GM19397 (cell line): ENCODE measurements around the gene PLEKHG4B.
"Not testable (repeated sequence)": the region's sequence is repeated elsewhere in the genome, so short reads cannot be mapped to it uniquely, and the experiment has no call there.

ENCODE experiments used
- ATAC-seq: cut with Tn5 transposase; IDR thresholded peaks from one replicate; pipeline ENCODE4 v1.9.1; 2021; ENCODE audit warnings: mild to moderate bottlenecking, moderate library complexity; ENCODE audit not compliant: unreplicated experiment

Gene PLEKHG4B

DNA sequence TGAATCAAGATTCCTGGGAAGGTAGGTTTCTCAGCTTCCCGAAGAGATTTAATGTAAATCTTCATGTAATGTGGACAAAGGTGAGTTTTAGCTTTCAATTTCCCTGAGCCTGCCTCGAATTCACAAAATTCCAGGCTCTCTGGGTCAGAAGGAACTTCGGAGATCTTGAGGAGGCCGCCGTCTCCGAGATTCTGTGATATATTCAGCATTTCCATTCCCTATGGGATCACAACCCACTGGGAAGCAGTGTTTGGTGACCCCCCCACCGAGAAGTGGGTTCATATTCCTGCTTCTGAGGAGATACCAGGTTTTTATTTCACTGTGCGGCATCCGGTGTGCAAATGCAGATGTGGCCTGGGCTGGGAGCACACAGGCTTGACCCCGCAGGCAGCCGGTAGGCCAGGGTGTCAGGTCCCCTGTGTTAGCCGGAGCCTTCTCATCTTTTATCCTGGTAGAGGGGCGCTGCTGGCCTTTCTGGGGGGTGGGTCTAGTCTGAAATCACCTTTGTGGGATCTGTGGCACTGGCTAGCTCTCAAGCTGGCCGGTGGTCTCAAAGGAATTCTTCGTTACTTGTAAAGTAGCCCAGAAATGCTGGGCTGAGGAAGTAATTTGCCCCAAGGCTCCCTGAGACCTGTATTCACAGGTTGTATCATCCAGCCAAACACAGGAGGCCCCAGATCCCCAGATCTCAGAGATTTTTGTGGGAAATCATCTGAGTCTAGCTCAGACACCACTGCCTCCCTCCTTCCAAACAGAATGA is 1.4 kb downstream of the PLEKHG4B start:
- no peak for ATAC-seq

DNA sequence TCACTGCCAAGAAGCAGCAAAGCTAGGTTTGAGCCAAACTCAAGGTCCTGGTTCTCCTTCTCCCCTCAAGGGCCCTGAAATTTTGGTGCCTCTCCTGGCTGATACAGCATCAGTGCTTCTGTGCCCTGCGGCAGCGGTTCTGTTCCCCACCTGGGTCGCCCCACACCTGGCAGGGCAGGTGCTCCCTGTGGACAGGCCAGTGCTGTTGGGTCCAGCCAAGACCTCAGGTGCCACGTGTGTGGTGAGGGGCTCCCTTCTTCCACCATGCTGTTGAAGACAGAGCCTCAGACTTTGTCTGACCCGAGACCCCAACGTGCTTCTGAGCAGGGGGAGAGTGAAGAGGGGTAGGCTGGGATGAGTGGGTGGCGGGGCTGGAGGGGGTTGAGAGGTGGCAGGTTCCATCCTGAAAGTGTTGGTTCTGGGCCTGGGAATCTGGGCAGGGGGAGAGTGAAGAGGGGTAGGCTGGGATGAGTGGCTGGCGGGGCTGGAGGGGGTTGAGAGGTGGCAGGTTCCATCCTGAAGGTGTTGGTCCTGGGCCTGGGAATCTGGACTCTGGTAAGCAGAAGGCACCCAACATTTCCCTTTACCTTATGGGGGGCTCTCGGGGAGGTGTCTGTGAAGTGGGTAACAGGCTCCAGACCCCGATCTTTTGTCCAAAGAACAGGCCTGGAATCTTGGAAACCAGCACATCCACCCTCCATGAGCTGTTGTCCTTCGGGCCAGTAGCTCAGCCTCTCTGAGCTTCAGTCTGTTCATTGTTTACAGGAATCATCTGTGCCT is 2.3 kb downstream of the PLEKHG4B start:
- no peak for ATAC-seq

DNA sequence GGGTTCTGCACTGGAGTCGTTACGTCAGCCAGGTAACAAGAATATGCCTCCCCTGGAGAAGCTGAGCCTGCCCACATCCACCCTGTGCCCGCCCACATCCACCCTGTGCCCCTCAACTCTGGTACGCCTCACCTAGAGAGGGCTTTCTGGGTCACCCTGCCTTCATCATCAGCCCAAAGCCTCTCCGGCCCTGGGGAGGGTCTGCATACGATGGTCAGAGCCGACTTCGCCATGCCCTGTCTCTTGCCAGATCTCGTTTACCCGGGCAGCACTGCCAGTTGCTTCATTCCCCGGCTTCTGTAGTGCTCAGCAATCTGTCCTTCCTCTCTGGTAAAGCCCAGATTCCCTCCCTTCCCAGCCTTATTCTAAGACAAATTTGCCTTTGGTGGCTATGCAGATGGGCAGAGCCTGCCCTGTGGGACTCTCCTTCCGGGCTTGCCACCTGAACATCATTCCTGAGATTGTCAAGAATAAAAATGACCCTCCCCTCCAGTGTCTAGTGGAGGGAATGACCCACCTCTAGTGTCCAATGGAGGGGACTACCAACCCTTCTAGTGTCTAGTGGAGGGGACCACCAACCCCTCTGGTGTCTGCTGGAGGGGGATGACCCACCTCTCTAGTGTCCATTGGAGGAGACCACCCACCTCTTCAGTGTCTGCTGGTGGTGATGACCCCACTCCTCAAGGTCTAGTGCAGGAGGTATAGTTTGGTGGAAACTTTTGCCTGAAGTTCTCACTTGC is 3.4 kb downstream of the PLEKHG4B start:
- no peak for ATAC-seq

DNA sequence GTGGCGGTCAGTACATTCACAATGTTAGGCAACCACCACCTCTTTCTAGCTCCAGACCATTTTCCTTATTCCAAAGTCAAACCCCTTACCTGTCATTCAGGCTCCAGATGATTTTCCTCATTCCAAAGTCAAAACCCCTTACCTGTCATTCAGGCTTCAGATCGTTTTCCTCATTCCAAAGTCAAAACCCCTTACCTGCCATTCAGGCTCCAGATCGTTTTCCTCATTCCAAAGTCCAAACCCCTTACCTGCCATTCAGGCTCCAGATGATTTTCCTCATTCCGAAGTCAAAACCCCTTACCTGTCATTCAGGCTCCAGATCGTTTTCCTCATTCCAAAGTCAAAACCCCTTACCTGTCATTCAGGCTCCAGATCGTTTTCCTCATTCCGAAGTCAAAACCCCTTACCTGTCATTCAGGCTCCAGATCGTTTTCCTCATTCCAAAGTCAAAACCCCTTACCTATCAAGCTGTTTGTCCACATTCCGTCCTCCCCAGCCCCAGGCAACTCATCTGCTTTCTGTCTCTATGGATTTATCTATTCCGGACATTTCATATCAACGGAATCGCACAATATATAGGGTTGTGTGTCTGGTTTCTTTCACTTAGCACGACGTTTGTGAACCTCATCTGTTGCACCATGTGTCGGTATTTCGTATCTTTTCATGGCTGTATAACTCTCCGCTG is 5.2 kb downstream of the PLEKHG4B start:
- ATAC-seq, result no peak

DNA sequence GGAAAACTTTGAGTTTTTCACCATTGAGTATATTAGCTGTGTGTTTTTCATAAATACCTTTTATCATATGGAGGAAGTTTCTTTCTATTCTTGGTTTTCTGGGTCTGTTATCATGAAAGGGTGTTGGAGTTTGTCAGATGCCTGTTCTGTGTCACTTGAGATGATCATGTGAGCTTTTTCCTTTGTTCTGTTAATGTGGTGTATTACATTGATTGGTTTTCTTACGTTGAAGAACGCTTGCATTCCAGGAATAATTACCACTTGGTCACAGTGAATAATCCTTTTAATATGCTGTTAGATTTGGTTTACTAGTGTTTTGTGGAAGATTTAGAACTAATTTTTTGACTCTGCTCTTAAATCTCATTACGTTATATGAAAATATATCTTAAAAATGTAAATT is 7.8 kb downstream of the PLEKHG4B start:
- ATAC-seq, result no peak

DNA sequence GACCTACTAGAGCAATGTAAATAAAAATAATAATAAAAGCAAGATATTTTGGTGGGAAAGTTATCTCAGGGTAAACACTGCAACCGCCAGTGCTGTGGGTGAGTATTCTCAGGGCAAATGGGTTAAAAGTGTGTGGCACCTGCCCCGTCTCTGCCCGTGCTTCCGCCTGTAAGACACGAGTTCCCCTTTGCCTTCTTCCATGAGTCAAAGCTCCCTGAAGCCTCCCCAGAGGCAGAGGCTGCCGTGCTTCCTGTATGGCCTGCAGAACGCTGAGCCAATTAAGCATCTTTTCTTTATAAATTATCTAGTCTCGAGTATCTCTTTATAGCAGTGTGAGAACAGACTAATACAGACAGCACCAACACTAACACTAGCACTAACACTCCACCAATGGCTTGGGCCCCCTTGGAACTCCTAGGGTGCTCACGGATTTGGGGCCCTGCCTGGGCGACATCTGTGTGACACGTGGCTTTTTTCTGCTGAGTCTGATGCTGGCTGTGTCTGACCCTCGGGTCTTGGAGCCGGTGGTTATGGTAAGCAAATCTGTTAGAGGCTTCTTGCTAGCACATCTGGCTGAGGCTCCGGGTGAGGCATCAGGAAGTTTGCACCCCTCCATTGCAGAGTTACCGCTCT is 10.6 kb downstream of the PLEKHG4B start:
- no peak for ATAC-seq

DNA sequence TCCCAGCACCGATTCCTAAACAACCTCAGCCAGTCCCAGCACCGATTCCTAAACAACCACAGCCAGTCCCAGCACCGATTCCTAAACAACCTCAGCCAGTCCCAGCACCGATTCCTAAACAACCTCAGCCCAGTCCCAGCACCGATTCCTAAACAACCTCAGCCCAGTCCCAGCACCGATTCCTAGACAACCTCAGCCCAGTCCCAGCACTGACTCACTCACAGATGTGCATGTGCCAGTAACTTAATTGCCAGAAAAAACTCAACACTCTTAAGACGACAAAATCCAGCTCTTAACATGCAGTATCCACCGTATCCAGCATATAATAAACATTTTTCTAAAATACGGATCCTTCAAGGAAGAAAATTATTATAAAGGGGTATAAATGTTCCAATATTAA is 12.1 kb downstream of the PLEKHG4B start:
- not testable (repeated sequence) for ATAC-seq

DNA sequence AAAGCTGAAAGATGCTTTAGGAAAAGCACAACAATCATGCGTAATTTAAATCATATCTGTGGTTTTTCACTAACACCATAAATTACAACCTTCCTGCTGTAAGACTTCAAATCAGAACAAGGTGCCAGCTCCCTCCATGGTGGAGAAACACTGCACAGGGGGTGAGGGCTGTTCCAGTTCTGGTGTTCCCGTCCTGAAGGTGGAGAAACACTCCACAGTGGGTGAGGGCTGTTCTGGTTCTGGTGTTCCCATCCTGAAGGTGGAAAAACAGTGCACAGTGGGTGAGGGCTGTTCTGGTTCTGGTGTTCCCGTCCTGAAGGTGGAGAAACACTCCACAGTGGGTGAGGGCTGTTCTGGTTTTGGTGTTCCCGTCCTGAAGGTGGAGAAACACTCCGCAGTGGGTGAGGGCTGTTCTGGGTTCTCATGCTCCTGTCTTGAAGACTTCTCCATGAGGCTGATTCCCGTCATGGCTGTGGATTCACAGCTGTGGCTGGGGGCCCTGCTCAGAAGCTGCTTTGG is 12.9 kb downstream of the PLEKHG4B start:
- no peak for ATAC-seq

DNA sequence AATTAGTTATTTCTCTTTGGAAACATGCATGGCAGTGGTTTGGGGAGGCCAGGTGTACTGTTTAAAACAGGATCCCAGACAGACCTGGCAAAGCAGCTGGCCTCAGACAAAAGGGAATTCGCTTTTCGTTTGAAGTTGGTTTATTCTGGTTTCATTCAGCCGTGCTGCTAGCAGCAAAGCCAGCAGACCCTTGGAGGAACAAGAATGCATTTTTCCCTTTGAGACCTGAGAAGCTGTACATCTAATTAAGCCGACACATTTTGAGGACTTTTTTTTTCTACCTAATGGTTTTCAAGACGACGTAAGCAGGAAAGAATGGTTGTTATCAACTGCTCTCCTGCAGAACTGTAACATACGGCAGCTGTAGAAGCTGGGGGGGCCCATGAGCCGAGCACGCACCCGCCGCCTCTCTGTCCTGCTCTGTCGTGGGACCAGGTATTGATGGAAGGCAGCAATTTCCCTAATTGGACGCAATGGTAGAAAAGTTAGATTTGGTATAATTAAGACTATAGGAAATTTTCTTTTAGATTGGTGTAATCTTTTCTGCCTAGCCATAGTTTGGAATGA is 13.6 kb downstream of the PLEKHG4B start:
- no peak for ATAC-seq

DNA sequence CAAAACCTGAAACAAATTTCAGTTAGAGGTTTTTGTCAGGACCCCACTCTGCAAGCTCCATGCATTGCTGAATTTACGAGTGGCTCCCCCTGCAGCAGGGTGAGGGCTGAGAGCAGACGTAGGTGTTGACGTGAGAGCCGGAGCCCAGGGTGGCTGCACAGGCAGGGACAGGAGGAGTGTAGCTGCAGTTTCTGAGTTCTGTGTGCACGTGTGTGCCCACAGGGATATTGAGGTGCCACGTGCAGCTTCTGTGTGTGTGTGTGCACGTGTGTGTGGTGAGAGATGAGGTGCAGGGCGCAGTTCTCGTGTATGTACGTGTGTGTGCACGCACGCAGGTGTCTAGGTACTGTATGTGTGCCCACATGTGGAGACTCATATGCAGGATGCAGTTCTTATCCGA is 14.6 kb downstream of the PLEKHG4B start:
- ATAC-seq, result no peak

DNA sequence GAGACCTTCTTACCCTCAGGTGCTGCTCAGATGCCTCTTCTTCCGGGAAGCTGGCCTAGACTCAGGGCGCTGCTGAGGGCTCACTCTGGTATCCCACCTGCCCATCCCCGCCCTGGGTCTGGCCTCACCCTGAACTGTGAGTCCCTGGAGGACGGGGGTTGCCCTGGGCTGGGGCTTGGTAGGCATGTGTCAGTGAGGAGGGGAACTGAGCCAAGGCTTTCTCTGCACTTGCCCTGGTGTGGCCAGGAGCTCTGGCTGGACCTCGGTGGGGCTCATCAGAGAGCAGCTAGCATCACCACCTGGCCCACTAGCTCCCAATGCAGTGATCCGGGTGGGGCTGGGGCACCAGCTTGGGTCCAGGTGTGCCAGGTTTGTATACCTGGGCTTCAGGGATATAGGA is 15.6 kb downstream of the PLEKHG4B start:
- no peak for ATAC-seq

DNA sequence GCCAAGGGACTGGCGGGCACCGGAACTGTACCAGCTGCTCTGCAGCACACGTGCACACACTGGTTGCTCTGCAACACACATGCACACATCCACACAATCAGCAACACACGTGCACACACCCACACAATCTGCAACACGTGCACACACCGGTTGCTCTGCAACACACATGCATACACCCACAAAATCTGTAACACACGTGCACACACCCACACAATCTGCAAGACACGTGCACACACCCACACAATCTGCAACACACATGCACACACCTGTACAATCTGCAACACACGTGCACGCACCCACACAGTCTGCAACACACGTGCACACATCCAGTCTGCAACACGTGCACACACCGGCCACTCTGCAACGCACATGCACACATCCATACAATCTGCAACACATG is 17.9 kb downstream of the PLEKHG4B start:
- no peak for ATAC-seq

DNA sequence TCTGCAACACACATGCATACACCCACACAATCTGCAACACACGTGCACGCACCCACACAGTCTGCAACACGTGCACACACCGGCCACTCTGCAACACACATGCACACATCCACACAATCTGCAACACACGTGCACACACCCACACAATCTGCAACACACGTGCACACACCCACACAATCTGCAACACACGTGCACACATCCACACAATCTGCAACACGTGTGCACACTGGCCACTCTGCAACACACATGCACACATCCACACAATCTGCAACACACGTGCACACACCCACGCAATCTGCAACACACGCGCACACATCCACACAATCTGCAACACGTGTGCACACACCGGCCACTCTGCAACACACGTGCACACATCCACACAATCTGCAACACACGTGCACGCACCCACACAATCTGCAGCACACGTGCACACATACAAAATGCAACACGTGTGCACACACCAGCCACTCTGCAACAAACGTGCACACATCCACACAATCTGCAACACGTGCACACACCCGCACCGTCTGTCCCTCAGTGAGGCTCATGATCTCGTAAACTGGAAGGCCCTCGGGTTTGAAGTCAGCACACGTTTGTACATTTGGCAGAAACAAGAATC is 18.4 kb downstream of the PLEKHG4B start:
- ATAC-seq, result no peak

DNA sequence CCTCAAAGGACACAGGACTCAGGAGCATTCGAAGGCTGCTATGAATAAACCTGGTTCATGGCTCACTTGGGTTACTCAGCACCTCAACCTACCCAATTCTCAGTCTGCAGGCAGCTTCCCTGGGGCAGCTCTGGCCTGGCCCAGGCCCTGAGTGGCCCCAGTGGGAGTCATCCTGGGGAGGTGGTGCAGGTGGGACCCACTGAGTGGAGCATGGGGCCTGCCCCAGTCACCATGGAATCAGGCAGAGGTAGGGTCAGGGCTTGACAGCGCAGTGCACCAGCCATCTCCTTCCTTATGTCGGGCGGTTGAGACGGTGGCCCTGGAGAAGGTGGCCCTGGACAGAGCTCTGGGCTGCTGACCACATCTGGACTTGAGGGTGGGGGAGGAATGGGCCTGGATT is 19.2 kb downstream of the PLEKHG4B start:
- no peak for ATAC-seq

DNA sequence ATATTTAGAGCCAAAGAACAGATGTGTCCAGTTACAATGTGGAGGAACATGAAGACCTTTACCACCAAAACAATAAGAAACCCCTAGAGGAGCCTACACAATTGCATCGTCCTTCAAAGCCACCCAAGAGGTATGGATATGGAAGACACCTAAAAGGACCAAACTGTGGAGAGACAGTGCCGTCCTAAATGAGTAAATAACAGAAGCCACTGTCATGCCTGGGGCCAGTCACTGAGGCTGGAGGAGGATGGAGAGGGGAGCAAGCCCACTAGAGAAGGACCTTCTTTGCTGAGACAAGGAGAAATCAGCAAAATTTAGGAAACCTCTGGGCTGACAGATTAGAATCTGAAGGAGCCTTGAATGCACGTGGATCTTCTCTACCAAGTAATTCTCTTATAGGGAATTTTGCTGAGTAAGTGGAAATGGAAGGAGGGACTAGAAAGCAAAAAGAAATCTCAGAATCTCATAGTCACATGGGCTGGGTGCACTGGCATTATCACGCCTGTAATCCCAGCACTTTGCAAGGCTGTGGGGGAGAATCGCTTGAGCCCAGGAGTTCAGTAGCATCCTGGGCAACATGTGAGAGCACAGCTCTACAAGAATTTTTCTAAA is 27.6 kb downstream of the PLEKHG4B start:
- no peak for ATAC-seq

DNA sequence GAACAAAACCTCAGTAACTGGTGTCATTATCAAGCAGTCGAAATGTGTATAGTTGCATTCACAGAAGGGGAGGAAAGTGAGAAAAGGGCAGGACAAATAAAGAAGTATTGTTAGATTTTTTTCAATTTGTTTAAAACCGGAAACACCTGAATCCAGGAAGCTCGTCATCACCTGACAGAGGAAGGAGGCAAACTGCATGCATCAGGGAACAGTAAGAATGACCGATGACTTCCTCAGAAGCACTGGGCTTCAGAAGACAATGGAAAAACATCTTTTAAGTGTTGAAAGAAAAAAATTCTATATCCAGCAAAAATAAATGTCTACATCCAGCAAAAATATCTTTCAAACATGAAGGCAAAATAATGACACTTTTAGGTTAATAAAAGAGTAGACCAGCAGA is 29.5 kb downstream of the PLEKHG4B start:
- no peak for ATAC-seq

DNA sequence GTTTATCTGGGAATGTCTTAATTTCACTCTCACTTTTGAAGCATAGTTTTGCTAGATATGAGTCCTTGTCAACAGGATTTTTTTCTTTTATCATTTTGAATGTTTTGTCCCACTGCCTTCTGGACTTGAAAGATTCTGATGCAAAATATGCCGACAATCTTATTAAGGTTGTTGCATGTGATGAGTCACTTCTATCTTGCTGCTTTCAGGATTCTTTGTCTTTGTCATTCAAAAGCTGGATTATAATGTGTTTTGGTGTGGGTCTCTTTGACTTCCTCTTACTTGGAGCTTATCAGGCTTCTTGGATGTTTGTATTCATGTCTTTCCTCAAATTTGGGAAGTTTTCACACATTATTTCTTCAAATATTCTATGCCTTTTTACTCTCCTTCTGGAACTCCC is 33.8 kb downstream of the PLEKHG4B start:
- ATAC-seq, result no peak

DNA sequence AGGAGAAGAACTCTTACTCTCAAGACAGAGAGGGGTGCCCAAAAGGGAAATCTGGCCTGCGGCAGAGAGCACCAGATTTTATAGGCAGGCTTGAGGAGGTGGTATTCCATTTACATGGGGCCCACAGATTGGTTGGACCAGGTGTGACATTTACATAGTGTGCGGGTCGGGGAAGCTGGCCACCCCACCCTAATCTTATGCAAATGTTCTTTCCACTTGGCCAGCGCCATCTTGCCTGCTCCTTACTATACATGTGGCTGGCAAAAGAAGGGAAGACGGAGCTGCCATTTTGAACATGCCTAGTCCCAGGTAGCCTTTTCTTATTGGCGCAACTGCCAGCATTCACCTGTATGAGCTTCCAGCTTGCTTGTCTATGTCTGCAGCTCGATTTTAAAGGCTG is 34.8 kb downstream of the PLEKHG4B start:
- no peak for ATAC-seq

DNA sequence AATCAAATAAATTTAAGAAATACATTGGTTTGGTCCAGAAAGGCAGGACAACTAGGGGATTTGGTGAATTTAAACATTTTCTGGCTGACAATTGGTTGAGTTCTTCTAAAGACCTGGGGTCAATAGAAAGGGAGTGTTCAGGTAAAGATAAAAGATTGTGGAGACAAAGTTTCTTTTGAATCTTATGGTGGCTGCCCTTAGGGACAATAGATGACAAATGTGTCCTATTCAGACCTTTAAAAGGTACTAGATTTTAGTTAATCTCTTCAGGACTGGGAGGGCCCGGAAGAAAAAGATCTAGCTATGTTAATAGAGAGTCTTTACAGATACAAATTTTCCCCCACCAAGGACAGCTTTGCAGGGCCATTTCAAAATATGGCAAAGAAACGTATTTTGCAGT is 35.9 kb downstream of the PLEKHG4B start:
- ATAC-seq, result no peak
